Body of pancreas (tissue), 4 donors: ENCODE results near the gene KLF12.

Experiments
- CTCF ChIP-seq, 7 experiments: fragments of 450-650 bp in 4 of 7; fragments of 200-600 bp in 3 of 7; sonication (generic) in 3 of 7; IDR thresholded peaks; one replicate each; pipeline ENCODE4 v1.5.1; 2016 to 2019; ENCODE audit warnings: antibody characterized with exemption in 7 of 7
- POLR2A ChIP-seq, 3 donors: fragments of 450-650 bp; IDR thresholded peaks; one replicate each; pipeline ENCODE4 v1.6.1; 2016; ENCODE audit warnings: antibody characterized with exemption in 3 of 3, mild to moderate bottlenecking in 2 of 3

GRCh38 chr13:74114641-74115040, 19.6 kb downstream of the KLF12 start:
- no peak for TF ChIP-seq CTCF (IDR thresholded peaks at IDR 0.05)
- no peak for TF ChIP-seq POLR2A (IDR thresholded peaks at IDR 0.05)
